H9 (cell line): ENCODE measurements around the gene SSBP3. TPM values are rescaled to one million over a fixed set of nuclear protein-coding genes. Genes with fewer than 3 reads are reported as not detected.

ENCODE experiments used
- DNase-seq: peaks from one replicate; pipeline ENCODE4 v3.0.0-alpha.2; 2017
- H2AFZ ChIP-seq: one replicate; pipeline ENCODE4 v1.6.1; 2013; ENCODE audit warnings: mild to moderate bottlenecking, low read length, control low read depth, moderate library complexity
- H2AK5ac ChIP-seq: 2 replicates; pipeline ENCODE4 v1.6.1; 2013; ENCODE audit warnings: low read length, control low read depth, mixed read lengths; ENCODE audit not compliant: insufficient read length
- H2BK120ac ChIP-seq: one replicate; pipeline ENCODE4 v1.6.1; 2013; ENCODE audit warnings: low read depth, mild to moderate bottlenecking, low read length, control low read depth, inconsistent platforms; ENCODE audit not compliant: poor library complexity, severe bottlenecking
- H2BK12ac ChIP-seq: 2 replicates; pipeline ENCODE4 v1.6.1; 2013; ENCODE audit warnings: low read length, control low read depth, mixed read lengths, low read depth; ENCODE audit not compliant: insufficient read length
- H2BK15ac ChIP-seq: 2 replicates; pipeline ENCODE4 v1.6.1; 2013; ENCODE audit warnings: low read depth, low read length, control low read depth
- H2BK20ac ChIP-seq: one replicate; pipeline ENCODE4 v1.6.1; 2013; ENCODE audit warnings: low read depth, mild to moderate bottlenecking, low read length, control low read depth, inconsistent platforms; ENCODE audit not compliant: poor library complexity, severe bottlenecking
- H2BK5ac ChIP-seq: 2 replicates; pipeline ENCODE4 v1.6.1; 2013; ENCODE audit warnings: low read length, control low read depth, mixed read lengths; ENCODE audit not compliant: insufficient read length
- H3K14ac ChIP-seq: 2 replicates; pipeline ENCODE4 v1.6.1; 2013; ENCODE audit warnings: low read length, control low read depth; ENCODE audit not compliant: insufficient read depth
- H3K18ac ChIP-seq: 2 replicates; pipeline ENCODE4 v1.6.1; 2013; ENCODE audit warnings: low read depth, mild to moderate bottlenecking, mixed read lengths, low read length, control low read depth; ENCODE audit not compliant: insufficient read length
- H3K23ac ChIP-seq: 2 replicates; pipeline ENCODE4 v1.6.1; 2013; ENCODE audit warnings: low read length, control low read depth, mixed read lengths, low read depth; ENCODE audit not compliant: insufficient read length
- H3K23me2 ChIP-seq: 2 replicates; pipeline ENCODE4 v1.6.1; 2013; ENCODE audit warnings: low read depth, mild to moderate bottlenecking, mixed read lengths, low read length, control low read depth; ENCODE audit not compliant: insufficient read length, poor library complexity, severe bottlenecking
- H3K27ac ChIP-seq: 2 replicates; pipeline ENCODE4 v1.5.1; 2013; ENCODE audit warnings: low read length, control low read depth, mixed read lengths, low read depth; ENCODE audit not compliant: insufficient read length
- H3K27me3 ChIP-seq: 2 replicates; pipeline ENCODE4 v1.6.1; 2013; ENCODE audit warnings: low read length, control low read depth, inconsistent platforms; ENCODE audit not compliant: insufficient read depth
- H3K4ac ChIP-seq: 2 replicates; pipeline ENCODE4 v1.6.1; 2013; ENCODE audit warnings: low read depth, mild to moderate bottlenecking, control low read depth, inconsistent platforms, low read length, moderate library complexity
- H3K4me1 ChIP-seq: 2 replicates; pipeline ENCODE4 v1.6.1; 2013; ENCODE audit warnings: low read length, control low read depth, inconsistent platforms; ENCODE audit not compliant: insufficient read depth
- H3K4me2 ChIP-seq: 2 replicates; pipeline ENCODE4 v1.6.1; 2013; ENCODE audit warnings: low read length, control low read depth, mixed read lengths; ENCODE audit not compliant: insufficient read length, insufficient read depth
- H3K56ac ChIP-seq: 2 replicates; pipeline ENCODE4 v1.6.1; 2013; ENCODE audit warnings: low read depth, mild to moderate bottlenecking, mixed read lengths, low read length, control low read depth; ENCODE audit not compliant: insufficient read length
- H3K79me1 ChIP-seq: 2 replicates; pipeline ENCODE4 v1.6.1; 2013; ENCODE audit warnings: low read depth, mild to moderate bottlenecking, moderate library complexity, low read length, control low read depth, inconsistent platforms; ENCODE audit not compliant: insufficient read depth, poor library complexity, severe bottlenecking
- H3K79me2 ChIP-seq: 2 replicates; pipeline ENCODE4 v1.6.1; 2013; ENCODE audit warnings: low read length, control low read depth, inconsistent platforms; ENCODE audit not compliant: insufficient read depth
- H3K9ac ChIP-seq: 2 replicates; pipeline ENCODE4 v1.6.1; 2013; ENCODE audit warnings: low read length, control low read depth, mixed read lengths; ENCODE audit not compliant: insufficient read length; ENCODE audit errors: extremely low read depth
- H3K9me3 ChIP-seq: one replicate; pipeline ENCODE4 v1.6.1; 2013; ENCODE audit warnings: low read depth, low read length, inconsistent platforms; ENCODE audit not compliant: control insufficient read depth
- H3T11ph ChIP-seq: one replicate; pipeline ENCODE4 v1.6.1; 2013; ENCODE audit warnings: mild to moderate bottlenecking, low read length, control low read depth, inconsistent platforms
- H4K20me1 ChIP-seq: one replicate; pipeline ENCODE4 v1.6.1; 2013; ENCODE audit not compliant: control insufficient read depth, insufficient read length, insufficient read depth
- H4K5ac ChIP-seq: 2 replicates; pipeline ENCODE4 v1.6.1; 2013; ENCODE audit warnings: low read depth, mild to moderate bottlenecking, mixed read lengths, low read length, control low read depth; ENCODE audit not compliant: insufficient read length
- H4K8ac ChIP-seq: replicated peaks from 2 replicates; pipeline ENCODE4 v1.6.1; 2013; ENCODE audit warnings: low read length, control low read depth, mixed read lengths, low read depth; ENCODE audit not compliant: insufficient read length
- H4K91ac ChIP-seq: 2 replicates; pipeline ENCODE4 v1.6.1; 2013; ENCODE audit warnings: low read depth, mild to moderate bottlenecking, moderate library complexity, mixed read lengths, low read length, control low read depth; ENCODE audit not compliant: insufficient read length
- H3K27ac Mint-ChIP-seq, 3 experiments: 2 replicates in 2 of 3; 3 replicates in 1 of 3; pipeline ENCODE4 v1.8.0; 2020 to 2021; ENCODE audit warnings: mixed read lengths in 3 of 3, mild to moderate bottlenecking in 1 of 3, moderate library complexity in 1 of 3
- H3K27me3 Mint-ChIP-seq: 2 replicates; pipeline ENCODE4 v1.8.0; 2021; ENCODE audit warnings: low read depth, mild to moderate bottlenecking, moderate library complexity, mixed read lengths
- H3K36me3 Mint-ChIP-seq, 3 experiments: 2 replicates in 2 of 3; 3 replicates in 1 of 3; pipeline ENCODE4 v1.8.0; 2020 to 2021; ENCODE audit warnings: low read depth in 3 of 3, mixed read lengths in 3 of 3; ENCODE audit not compliant: insufficient read depth in 1 of 3
- H3K4me1 Mint-ChIP-seq, 2 experiments: 2 replicates each; pipeline ENCODE4 v1.8.0; 2020; ENCODE audit warnings: mixed read lengths in 2 of 2
- H3K4me3 Mint-ChIP-seq, 2 experiments: 2 replicates in 1 of 2; 3 replicates in 1 of 2; pipeline ENCODE4 v1.8.0; 2020 to 2021; ENCODE audit warnings: mild to moderate bottlenecking in 2 of 2, mixed read lengths in 2 of 2, moderate library complexity in 1 of 2
- H3K9me3 Mint-ChIP-seq, 2 experiments: 2 replicates in 1 of 2; 3 replicates in 1 of 2; pipeline ENCODE4 v1.8.0; 2020; ENCODE audit warnings: mild to moderate bottlenecking in 2 of 2, mixed read lengths in 2 of 2, moderate library complexity in 1 of 2
- WGBS: extraction: QIAGEN DNeasy Blood & Tissue Kit; methylation state at CpG from one replicate; pipeline ENCODE4 v1.1.7; 2013; ENCODE audit warnings: missing lambda C conversion rate, low lambda C conversion rate, mixed read lengths; ENCODE audit not compliant: insufficient read length; ENCODE audit errors: extremely low coverage; 5-methylcytosine and 5-hydroxymethylcytosine counted together
- total RNA-seq: library from RNA; stranded (reverse); gene quantifications from 2 replicates; pipeline ENCODE4 v1.2.1, GENCODE V29; 2021
- TF ChIP-seq, protein P1 (sequence below): fragments of 200-600 bp; sonication (generic); conservative IDR thresholded peaks from 3 replicates; pipeline ENCODE4 v1.8.0; 2021; ENCODE audit warnings: antibody characterized with exemption, mild to moderate bottlenecking

The SSBP3 gene
- total RNA-seq, 1 experiment from 2014 or later: 126 TPM

DNA sequence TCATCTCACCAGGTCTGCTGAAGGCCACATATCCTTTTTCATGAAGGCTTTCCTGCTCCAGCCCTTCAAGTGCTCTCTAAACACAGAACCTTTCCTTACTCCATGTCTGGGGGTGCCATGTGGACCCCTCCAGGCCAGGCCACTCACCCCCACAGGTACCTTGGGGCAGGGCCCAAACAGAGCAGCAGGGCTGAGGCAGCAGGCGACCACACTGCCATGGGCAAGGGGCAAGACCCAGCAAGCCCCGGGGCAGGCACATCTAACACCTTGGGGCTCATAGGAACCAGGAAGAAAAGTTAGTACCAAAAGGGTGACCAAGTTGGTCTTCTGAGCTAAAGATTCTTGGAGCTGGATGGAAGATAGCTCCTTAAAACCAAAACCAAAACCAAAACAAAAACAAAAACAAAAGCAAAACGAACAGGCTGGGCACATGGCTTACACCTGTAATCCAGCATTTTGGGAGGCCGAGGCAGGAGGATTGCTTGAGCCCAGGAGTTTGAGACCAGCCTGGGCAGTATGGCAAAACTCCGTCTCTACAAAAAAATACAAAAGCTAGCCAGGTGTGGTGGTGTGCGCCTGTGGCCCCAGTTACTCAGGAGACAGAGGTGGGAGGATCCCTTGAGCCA lies 142.5 kb downstream of the SSBP3 start:
- Histone ChIP-seq H4K91ac (no peak overlapping the region), H3K27me3 (no peaks in the 10 kb centered on the region), H4K8ac (no peak overlapping the region), H3K23me2 (no peaks in the 10 kb centered on the region), H4K20me1 (peaks cover 3% of the 10 kb centered on the region), H4K5ac (no peak overlapping the region), H3K4me1 (no peaks in the 10 kb centered on the region), H3K4ac (no peak overlapping the region), H3K79me2 (no peaks in the 10 kb centered on the region), H3K9ac (no peak overlapping the region), H3K23ac (no peak overlapping the region), H3K9me3 (no peaks in the 10 kb centered on the region), H3K79me1 (peaks cover 6% of the 10 kb centered on the region), H2AFZ (no peak overlapping the region), H3K56ac (no peak overlapping the region), H2AK5ac (no peak overlapping the region), H3T11ph (no peak overlapping the region), H2BK15ac (no peak overlapping the region), H2BK20ac (no peak overlapping the region), H3K14ac (no peak overlapping the region), H2BK5ac (no peak overlapping the region), H3K18ac (no peak overlapping the region), H2BK12ac (no peak overlapping the region), H2BK120ac (no peak overlapping the region), H3K27ac (no peak overlapping the region), H3K4me2 (no peak overlapping the region)
- TF ChIP-seq, protein P1, sequence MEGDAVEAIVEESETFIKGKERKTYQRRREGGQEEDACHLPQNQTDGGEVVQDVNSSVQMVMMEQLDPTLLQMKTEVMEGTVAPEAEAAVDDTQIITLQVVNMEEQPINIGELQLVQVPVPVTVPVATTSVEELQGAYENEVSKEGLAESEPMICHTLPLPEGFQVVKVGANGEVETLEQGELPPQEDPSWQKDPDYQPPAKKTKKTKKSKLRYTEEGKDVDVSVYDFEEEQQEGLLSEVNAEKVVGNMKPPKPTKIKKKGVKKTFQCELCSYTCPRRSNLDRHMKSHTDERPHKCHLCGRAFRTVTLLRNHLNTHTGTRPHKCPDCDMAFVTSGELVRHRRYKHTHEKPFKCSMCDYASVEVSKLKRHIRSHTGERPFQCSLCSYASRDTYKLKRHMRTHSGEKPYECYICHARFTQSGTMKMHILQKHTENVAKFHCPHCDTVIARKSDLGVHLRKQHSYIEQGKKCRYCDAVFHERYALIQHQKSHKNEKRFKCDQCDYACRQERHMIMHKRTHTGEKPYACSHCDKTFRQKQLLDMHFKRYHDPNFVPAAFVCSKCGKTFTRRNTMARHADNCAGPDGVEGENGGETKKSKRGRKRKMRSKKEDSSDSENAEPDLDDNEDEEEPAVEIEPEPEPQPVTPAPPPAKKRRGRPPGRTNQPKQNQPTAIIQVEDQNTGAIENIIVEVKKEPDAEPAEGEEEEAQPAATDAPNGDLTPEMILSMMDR: no peak
- Mint-ChIP-seq H3K27me3 (no peaks in the 10 kb centered on the region), H3K27ac (peak overlapping the region in 2 of 3 experiments; percentile 84 to 88; a peak in 5 of 7 replicates), H3K9me3 (no peaks in the 10 kb centered on the region), H3K4me3 (no peak overlapping the region), H3K36me3 (peaks cover 5 to 10% (median 8%) of the 10 kb centered on the region in 3 experiments; a peak in 6 of 7 replicates), H3K4me1 (peaks cover 3 to 9% of the 10 kb centered on the region in 2 experiments)
- DNase-seq: no peak
- WGBS: no CpG with 5 or more reads among the region's 6 CpGs
